OCI-LY1 (cell line): ENCODE measurements around the gene NOCT.

Source experiments
- EZH2 ChIP-seq: fragments of 200-600 bp; sonication (generic), shearing (Covaris generic); IDR thresholded peaks from 2 replicates; pipeline ENCODE4 v1.8.0; 2017; ENCODE audit warnings: borderline replicate concordance, mixed run types, mild to moderate bottlenecking, antibody characterized with exemption, low read length, moderate library complexity, mixed read lengths
- TF ChIP-seq, protein P1 (sequence below): fragments of 200-600 bp; sonication (generic), shearing (Covaris generic); IDR thresholded peaks from 2 replicates; pipeline ENCODE4 v1.5.1; 2017; ENCODE audit warnings: mild to moderate bottlenecking, antibody characterized with exemption, low read length, moderate library complexity, mixed read lengths

DNA sequence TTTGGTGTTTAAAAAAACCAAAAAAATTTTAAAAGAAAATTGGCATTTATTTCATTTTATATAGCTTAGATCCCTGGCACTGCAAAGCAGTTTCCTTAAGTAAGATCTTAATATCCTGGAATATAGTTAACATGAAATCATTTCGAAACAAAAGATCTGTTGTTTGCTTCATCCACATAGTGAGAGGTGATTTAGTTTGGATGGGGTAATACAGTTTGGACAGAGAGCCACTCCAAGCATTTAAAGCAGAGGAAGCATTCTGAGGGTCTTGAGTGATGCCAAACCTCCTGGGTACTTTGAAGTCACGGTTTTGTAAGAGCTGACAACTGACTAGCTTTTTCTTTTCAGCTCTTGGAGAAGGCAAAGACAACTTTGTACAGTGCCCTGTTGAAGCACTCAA is 28.7 kb downstream of the NOCT start:
- TF ChIP-seq, protein P1, sequence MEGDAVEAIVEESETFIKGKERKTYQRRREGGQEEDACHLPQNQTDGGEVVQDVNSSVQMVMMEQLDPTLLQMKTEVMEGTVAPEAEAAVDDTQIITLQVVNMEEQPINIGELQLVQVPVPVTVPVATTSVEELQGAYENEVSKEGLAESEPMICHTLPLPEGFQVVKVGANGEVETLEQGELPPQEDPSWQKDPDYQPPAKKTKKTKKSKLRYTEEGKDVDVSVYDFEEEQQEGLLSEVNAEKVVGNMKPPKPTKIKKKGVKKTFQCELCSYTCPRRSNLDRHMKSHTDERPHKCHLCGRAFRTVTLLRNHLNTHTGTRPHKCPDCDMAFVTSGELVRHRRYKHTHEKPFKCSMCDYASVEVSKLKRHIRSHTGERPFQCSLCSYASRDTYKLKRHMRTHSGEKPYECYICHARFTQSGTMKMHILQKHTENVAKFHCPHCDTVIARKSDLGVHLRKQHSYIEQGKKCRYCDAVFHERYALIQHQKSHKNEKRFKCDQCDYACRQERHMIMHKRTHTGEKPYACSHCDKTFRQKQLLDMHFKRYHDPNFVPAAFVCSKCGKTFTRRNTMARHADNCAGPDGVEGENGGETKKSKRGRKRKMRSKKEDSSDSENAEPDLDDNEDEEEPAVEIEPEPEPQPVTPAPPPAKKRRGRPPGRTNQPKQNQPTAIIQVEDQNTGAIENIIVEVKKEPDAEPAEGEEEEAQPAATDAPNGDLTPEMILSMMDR: no peak
- TF ChIP-seq EZH2: no peak
